HEK293 (cell line): Measurements from ENCODE around the gene INSYN2B.

Experiments
- CTCF ChIA-PET: fragments of 350-600 bp; formaldehyde crosslinking; extraction: SDS; loops from one replicate; lab custom pipeline; 2021; ENCODE audit warnings: antibody characterized with exemption; lab: Yijun Ruan, JAX
- POLR2A ChIA-PET: fragments of 300-600 bp; formaldehyde crosslinking; extraction: SDS; loops from one replicate; lab custom pipeline; 2020; ENCODE audit warnings: antibody characterized with exemption, inconsistent platforms; lab: Yijun Ruan, JAX
- H3K27ac ChIP-seq: fragments of 200-500 bp; sonication (Bioruptor generic); 2 replicates; pipeline ENCODE4 v1.5.1; 2014; ENCODE audit warnings: low read depth, low read length, control low read depth, inconsistent platforms; ENCODE audit errors: extremely low read depth
- H3K36me3 ChIP-seq, 2 experiments: fragments of 200-500 bp in 1 of 2; sonication (Bioruptor generic) in 1 of 2; 1 replicate in 1 of 2; 2 replicates in 1 of 2; pipeline ENCODE4 v1.5.1; 2014 to 2017; ENCODE audit warnings: inconsistent platforms in 2 of 2, low read length in 2 of 2; ENCODE audit not compliant: control insufficient read depth in 2 of 2, insufficient read depth in 1 of 2
- H3K4me1 ChIP-seq: fragments of 200-500 bp; sonication (Bioruptor generic); 2 replicates; pipeline ENCODE4 v1.5.1; 2014; ENCODE audit warnings: mild to moderate bottlenecking, low read length, inconsistent platforms; ENCODE audit not compliant: control insufficient read depth, insufficient read depth
- H3K4me3 ChIP-seq: 2 replicates; pipeline ENCODE4 v1.5.1; 2011; ENCODE audit warnings: low read depth, mild to moderate bottlenecking, control low read depth, low read length, moderate library complexity
- H3K9me3 ChIP-seq: fragments of 200-500 bp; sonication (Bioruptor generic); 2 replicates; pipeline ENCODE4 v1.5.1; 2014; ENCODE audit warnings: low read depth, low read length, inconsistent platforms; ENCODE audit not compliant: control insufficient read depth, insufficient read depth
- BCL6B ChIP-seq: fragments of 450-650 bp; formaldehyde crosslinking; IDR thresholded peaks from 2 replicates; pipeline ENCODE4 v1.5.1; 2017; ENCODE audit warnings: missing biosample characterization, missing genetic modification characterization
- GLI4 ChIP-seq: fragments of 450-650 bp; formaldehyde crosslinking; IDR thresholded peaks from 2 replicates; pipeline ENCODE4 v1.5.1; 2016; ENCODE audit warnings: missing biosample characterization, missing genetic modification characterization
- GLIS2 ChIP-seq: fragments of 450-650 bp; formaldehyde crosslinking; IDR thresholded peaks from 2 replicates; pipeline ENCODE4 v1.5.1; 2016; ENCODE audit warnings: missing biosample characterization, missing genetic modification characterization
- MEIS1 ChIP-seq: sonication (generic); formaldehyde crosslinking; IDR thresholded peaks from 2 replicates; pipeline ENCODE4 v1.8.1; 2022; ENCODE audit warnings: missing genetic modification reagents, mild to moderate bottlenecking, borderline replicate concordance
- PRDM1 ChIP-seq: fragments of 450-650 bp; formaldehyde crosslinking; IDR thresholded peaks from 2 replicates; pipeline ENCODE4; 2016; ENCODE audit warnings: missing biosample characterization, missing genetic modification characterization
- SETDB1 ChIP-seq: IDR thresholded peaks from one replicate; pipeline ENCODE4 v1.6.1; 2017; ENCODE audit warnings: mild to moderate bottlenecking, low read length, moderate library complexity, mixed read lengths; ENCODE audit not compliant: insufficient read length
- SP7 ChIP-seq: fragments of 450-650 bp; formaldehyde crosslinking; IDR thresholded peaks from 2 replicates; pipeline ENCODE4 v1.5.1; 2016; ENCODE audit warnings: missing biosample characterization, missing genetic modification characterization
- ZNF148 ChIP-seq: fragments of 450-650 bp; formaldehyde crosslinking; IDR thresholded peaks from 2 replicates; pipeline ENCODE4 v1.5.0; 2017; ENCODE audit warnings: missing biosample characterization, missing genetic modification characterization, borderline replicate concordance
- ZNF175 ChIP-seq: fragments of 450-650 bp; formaldehyde crosslinking; IDR thresholded peaks from 2 replicates; pipeline ENCODE4 v1.5.1; 2016; ENCODE audit warnings: missing biosample characterization, missing genetic modification characterization
- ZNF2 ChIP-seq: fragments of 450-650 bp; formaldehyde crosslinking; IDR thresholded peaks from 2 replicates; pipeline ENCODE4 v1.5.1; 2016; ENCODE audit warnings: missing biosample characterization, missing genetic modification characterization
- ZNF341 ChIP-seq: fragments of 450-650 bp; formaldehyde crosslinking; IDR thresholded peaks from 2 replicates; pipeline ENCODE4; 2016; ENCODE audit warnings: low read depth, missing biosample characterization, missing genetic modification characterization
- ZNF48 ChIP-seq: fragments of 450-650 bp; formaldehyde crosslinking; IDR thresholded peaks from 2 replicates; pipeline ENCODE4 v1.5.1; 2016; ENCODE audit warnings: missing biosample characterization, missing genetic modification characterization
- ZNF488 ChIP-seq: fragments of 450-650 bp; formaldehyde crosslinking; IDR thresholded peaks from 2 replicates; pipeline ENCODE4 v1.5.1; 2016; ENCODE audit warnings: missing biosample characterization, missing genetic modification characterization
- ZNF501 ChIP-seq: fragments of 450-650 bp; formaldehyde crosslinking; IDR thresholded peaks from 2 replicates; pipeline ENCODE4 v1.5.1; 2016; ENCODE audit warnings: missing biosample characterization, missing genetic modification characterization
- ZNF514 ChIP-seq: fragments of 450-650 bp; formaldehyde crosslinking; IDR thresholded peaks from 2 replicates; pipeline ENCODE4 v1.5.1; 2016; ENCODE audit warnings: missing biosample characterization, missing genetic modification characterization
- ZNF561 ChIP-seq: fragments of 450-650 bp; IDR thresholded peaks from 2 replicates; pipeline ENCODE4 v1.5.1; 2018; ENCODE audit warnings: missing biosample characterization, missing genetic modification characterization, borderline replicate concordance
- ZNF600 ChIP-seq: fragments of 450-650 bp; formaldehyde crosslinking; IDR thresholded peaks from 2 replicates; pipeline ENCODE4 v1.5.1; 2016; ENCODE audit warnings: missing biosample characterization, missing genetic modification characterization
- ZNF629 ChIP-seq: fragments of 450-650 bp; formaldehyde crosslinking; IDR thresholded peaks from 2 replicates; pipeline ENCODE4 v1.5.1; 2017; ENCODE audit warnings: missing biosample characterization, missing genetic modification characterization
- ZNF654 ChIP-seq: fragments of 450-650 bp; formaldehyde crosslinking; IDR thresholded peaks from 2 replicates; pipeline ENCODE4 v1.5.1; 2016; ENCODE audit warnings: low read depth, missing biosample characterization, missing genetic modification characterization
- ZNF670 ChIP-seq: fragments of 450-650 bp; formaldehyde crosslinking; IDR thresholded peaks from 2 replicates; pipeline ENCODE4 v1.5.1; 2016; ENCODE audit warnings: missing biosample characterization, missing genetic modification characterization, low read depth
- ZNF677 ChIP-seq: fragments of 450-650 bp; IDR thresholded peaks from 2 replicates; pipeline ENCODE4 v1.5.0; 2018; ENCODE audit warnings: missing biosample characterization, mild to moderate bottlenecking, missing genetic modification characterization, moderate library complexity
- ZNF692 ChIP-seq: fragments of 450-650 bp; formaldehyde crosslinking; IDR thresholded peaks from 2 replicates; pipeline ENCODE4 v1.5.1; 2016; ENCODE audit warnings: missing biosample characterization, missing genetic modification characterization
- ZSCAN4 ChIP-seq: fragments of 450-650 bp; formaldehyde crosslinking; IDR thresholded peaks from 2 replicates; pipeline ENCODE4 v1.5.1; 2017; ENCODE audit warnings: missing biosample characterization, missing genetic modification characterization
- TF ChIP-seq, protein P1 (sequence below): fragments of 450-650 bp; formaldehyde crosslinking; IDR thresholded peaks from 2 replicates; pipeline ENCODE4 v1.5.1; 2017; ENCODE audit warnings: missing biosample characterization, missing genetic modification characterization
- TF ChIP-seq, protein P2 (sequence below): sonication (generic); formaldehyde crosslinking; IDR thresholded peaks from 2 replicates; pipeline ENCODE4 v1.8.1; 2022; ENCODE audit warnings: mild to moderate bottlenecking, moderate library complexity, missing genetic modification reagents

The INSYN2B gene

DNA sequence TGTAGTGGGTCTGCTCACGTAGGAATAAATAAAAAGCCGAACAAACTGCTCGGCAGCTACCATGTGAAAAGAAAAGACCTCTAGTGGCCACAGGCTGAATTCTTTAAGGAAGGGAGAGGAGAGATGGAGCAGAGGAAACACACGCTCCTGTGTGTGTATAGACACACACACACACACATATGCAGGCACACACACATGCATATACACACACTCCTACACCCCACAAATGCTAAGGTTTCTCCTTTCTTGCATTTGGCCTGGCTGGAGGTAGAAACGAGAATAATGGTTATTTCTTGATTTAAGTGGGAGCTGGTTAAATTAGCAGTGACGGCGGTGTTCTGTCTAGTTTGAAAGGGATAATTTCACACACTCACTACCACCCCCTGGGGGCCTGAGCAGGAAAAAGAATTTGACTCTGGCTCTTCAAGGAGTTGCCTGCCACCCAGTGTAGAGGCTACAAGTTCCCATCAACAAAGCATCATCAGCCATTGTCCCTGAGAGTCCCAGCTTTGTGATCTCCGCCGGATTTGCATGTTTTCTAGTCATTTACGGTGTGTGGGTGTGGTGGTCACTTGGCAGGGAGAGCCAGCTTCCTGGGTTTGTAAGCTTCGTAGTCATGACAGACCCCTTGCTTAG is at the start of gene INSYN2B:
Gene INSYN2B (minus strand): TSS at position 78 of the 636 bp plus-strand sequence. CDS start 96,597 bp downstream, outside the sequence.
- no peak within 1 kb of the TSS for H3K27ac ChIP-seq
- CTCF ChIA-PET, result interaction anchor here (0.6 to 3.8 kb wide), 84 partner anchors 8 to 1263 kb away, joined by 3 to 59 read pairs (median 4); no protein-coding TSS in a partner anchor
- POLR2A ChIA-PET, result no interaction called here
- no peaks in the 10 kb centered on the region for H3K4me1 ChIP-seq
- no peaks in the 10 kb centered on the region for H3K36me3 ChIP-seq
- peak within 1 kb of the TSS; percentile 27 for H3K4me3 ChIP-seq
- H3K9me3 ChIP-seq, result no peaks in the 10 kb centered on the region
- TF ChIP-seq ZNF629 (peak; percentile 44; the same call in 1 of the 2 replicates), ZNF341 (tag by site-specific recombination) (peak; percentile 75), ZNF561 (tag by site-specific recombination) (peak; percentile 75), SP7 (tag by site-specific recombination) (peak; percentile 49), PRDM1 (0 out of 2 replicates have a peak, but pooled peaks have one; percentile 30), ZNF692 (tag by site-specific recombination) (0 out of 2 replicates have a peak, but pooled peaks have one; percentile 21), ZNF654 (peak; percentile 14; the same call in 1 of the 2 replicates), ZNF148 (tag by site-specific recombination) (no peak), ZNF677 (tag by site-specific recombination) (no peak), ZNF514 (no peak), ZNF48 (no peak), ZNF488 (tag by site-specific recombination) (no peak), ZNF175 (no peak), ZNF670 (no peak), SETDB1 (no peak), ZNF501 (peak; percentile 64; the same call in 1 of the 2 replicates), GLI4 (no peak), MEIS1 (CRISPR knock-in tag) (no peak), ZNF2 (tag by site-specific recombination) (peak; percentile 79; the same call in 1 of the 2 replicates), ZNF600 (tag by site-specific recombination) (peak; percentile 84), ZSCAN4 (tag by site-specific recombination) (peak; percentile 93), BCL6B (tag by site-specific recombination) (no peak), GLIS2 (no peak)
- TF ChIP-seq, protein P1, sequence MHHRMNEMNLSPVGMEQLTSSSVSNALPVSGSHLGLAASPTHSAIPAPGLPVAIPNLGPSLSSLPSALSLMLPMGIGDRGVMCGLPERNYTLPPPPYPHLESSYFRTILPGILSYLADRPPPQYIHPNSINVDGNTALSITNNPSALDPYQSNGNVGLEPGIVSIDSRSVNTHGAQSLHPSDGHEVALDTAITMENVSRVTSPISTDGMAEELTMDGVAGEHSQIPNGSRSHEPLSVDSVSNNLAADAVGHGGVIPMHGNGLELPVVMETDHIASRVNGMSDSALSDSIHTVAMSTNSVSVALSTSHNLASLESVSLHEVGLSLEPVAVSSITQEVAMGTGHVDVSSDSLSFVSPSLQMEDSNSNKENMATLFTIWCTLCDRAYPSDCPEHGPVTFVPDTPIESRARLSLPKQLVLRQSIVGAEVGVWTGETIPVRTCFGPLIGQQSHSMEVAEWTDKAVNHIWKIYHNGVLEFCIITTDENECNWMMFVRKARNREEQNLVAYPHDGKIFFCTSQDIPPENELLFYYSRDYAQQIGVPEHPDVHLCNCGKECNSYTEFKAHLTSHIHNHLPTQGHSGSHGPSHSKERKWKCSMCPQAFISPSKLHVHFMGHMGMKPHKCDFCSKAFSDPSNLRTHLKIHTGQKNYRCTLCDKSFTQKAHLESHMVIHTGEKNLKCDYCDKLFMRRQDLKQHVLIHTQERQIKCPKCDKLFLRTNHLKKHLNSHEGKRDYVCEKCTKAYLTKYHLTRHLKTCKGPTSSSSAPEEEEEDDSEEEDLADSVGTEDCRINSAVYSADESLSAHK (tag by site-specific recombination), result no peak
- TF ChIP-seq, protein P2, sequence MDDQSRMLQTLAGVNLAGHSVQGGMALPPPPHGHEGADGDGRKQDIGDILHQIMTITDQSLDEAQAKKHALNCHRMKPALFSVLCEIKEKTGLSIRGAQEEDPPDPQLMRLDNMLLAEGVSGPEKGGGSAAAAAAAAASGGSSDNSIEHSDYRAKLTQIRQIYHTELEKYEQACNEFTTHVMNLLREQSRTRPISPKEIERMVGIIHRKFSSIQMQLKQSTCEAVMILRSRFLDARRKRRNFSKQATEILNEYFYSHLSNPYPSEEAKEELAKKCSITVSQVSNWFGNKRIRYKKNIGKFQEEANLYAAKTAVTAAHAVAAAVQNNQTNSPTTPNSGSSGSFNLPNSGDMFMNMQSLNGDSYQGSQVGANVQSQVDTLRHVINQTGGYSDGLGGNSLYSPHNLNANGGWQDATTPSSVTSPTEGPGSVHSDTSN (CRISPR knock-in tag), result no peak
